Activated gamma-delta T cell treated with Interleukin-2 at 50 U/mL for 16 hours (primary cell): ENCODE data around the gene SIK3.
"Not testable (repeated sequence)": the region's sequence is repeated elsewhere in the genome, so short reads cannot be mapped to it uniquely, and the experiment has no call there.

Experiments
- DNase-seq: peaks from one replicate; pipeline ENCODE4 v3.0.0-alpha.2; 2020

The SIK3 gene

DNA sequence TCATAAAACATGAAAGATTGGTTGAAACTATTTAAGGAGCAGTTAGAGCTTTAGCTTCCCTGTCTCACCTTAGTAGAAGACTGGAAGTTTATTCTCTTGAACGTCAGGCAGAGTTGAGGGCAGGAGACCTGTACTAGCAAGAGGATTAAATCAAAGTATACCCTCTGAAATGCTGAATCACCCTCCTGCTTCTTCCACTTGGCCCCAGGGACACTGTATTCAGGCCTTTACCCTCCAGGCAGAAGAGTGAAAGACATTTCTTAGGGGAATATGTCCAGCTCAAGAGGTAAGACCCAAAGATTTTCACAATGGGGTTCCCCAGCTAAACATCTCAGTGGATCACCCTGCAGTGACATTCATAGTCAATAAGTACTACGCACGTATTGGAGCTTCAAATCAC lies 287.0 kb downstream of the SIK3 start:
- DNase-seq = no peak

DNA sequence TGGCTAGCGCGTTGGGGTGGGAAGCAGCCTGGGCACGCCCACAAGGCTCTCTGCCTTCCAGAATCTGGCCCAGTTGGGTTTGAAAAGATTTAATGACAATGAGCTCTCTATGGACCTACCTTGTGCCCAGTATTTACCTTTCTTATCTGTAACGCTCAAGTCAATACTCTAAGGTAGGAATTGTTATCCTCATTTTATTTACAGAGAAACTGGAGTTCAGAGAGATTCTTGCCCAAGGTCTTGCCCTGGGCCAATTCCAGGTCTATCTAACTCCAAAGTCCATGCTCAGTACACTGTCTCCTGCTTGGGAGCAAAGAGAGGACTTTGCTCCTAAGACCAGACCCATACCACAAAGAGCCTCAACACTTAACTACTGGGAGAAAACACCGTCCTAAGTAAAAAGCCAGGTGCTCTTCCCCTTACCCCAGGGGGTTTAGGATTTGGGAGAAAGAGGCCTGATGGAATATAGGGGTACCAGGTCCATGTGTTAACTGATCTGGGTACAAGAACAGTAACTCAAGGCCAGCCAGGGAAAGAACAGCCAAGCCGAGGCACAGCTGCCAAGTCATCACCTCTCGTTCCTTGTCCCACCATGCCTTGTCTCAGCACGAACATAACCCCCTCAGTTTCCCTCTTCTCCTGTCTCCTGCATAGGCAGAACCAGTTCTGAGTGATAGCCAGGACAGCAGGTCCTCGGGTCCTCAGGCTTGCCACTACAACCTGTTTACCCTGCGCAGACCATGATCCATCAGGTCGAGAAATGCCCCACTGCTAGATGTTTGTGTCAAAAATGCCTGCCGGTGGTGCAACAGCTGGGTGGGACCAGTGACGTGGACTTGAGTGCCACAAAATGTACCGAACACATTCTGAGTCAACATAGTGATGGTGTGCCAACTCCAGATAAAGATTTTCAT lies 289.7 kb downstream of the SIK3 start:
- DNase-seq = no peak

DNA sequence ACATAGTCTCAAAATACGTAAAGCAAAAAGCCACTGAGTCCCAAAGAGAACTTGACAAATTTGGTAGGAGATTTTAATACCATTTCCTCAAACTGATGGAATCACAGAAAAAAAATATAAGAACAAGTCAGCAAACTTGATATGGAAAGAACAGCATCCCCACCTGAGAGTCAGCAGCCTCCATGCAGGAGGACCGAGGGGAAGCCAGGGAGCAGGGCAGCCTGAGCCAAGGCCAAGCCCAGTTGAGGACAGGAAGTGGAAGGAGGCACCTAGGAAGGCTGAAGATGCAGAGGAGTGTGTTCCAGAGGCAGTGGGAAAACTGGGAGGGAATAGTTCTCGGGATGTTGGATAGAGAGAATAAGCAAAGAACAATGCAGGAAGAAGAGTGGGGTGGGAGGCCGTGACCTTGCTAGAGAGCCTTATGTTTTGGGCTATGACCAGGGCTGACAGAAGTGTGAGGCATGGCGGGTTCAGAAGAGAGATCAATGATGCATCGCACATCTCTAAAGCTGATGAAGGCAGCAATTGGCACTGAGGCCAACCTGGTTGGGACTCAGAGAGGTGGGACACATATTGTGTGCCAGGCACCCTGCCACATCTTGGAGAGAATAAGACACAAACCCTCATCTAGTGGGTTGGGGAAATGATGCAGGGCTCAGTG lies 290.5 kb downstream of the SIK3 start:
- DNase-seq = no peak

DNA sequence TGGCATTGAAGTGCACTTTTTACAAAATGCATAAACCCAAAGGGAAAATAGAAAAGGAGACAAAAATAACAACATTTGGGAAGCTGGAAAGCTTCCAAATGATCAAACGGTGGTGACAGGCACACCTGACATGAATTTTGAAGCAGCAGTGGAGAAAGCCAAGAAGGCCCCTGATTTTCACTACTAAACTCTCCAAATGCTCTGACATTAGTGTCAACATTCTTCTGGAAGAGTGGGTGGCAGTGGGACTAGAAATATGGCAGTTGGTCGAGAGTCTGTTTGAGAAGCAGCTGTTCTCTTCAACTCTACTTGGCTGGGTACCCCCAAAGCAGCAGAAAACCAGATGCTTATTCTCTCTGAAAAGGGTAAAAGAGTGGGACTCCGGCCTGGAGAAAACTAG lies 294.2 kb downstream of the SIK3 start:
- no peak for DNase-seq

DNA sequence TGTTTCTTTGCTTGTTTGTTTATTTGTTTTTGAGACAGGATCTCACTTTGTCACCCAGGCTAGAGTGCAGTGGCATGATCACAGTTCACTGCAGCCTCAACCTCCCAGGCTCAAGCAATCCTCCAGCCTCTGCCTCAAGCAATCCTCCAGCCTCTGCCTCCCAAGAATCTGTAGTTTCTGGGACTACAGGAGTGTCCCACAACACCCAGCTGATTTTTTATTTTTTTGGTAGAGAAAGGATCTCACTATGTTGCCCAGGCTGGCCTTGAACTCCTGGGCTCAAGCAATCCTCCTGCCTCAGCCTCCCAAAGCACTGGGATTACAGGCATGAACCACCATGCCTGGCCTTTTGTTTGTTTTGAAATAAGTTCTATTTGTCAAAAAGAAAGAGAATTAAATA lies 296.6 kb downstream of the SIK3 start:
- not testable (repeated sequence) for DNase-seq

DNA sequence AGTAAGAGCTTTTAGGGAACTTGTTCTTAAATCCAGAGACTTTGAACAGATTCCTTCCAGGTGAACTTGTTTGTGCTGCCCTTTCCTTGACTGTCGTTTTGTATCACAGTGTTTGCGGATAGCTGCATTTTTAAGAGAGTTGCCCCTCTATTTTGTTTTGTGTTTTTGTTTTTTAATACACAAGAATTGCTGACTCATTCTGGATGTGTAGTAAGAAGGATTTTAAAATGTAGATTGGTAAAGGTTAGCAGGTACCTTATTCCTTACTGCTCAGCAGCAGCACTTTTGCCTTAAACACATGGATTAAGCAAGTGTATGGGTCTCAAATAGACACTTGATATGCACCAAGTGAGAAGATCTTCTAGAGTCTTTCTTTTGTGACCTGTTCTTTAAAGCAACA lies 297.6 kb downstream of the SIK3 start:
- DNase-seq = no peak

DNA sequence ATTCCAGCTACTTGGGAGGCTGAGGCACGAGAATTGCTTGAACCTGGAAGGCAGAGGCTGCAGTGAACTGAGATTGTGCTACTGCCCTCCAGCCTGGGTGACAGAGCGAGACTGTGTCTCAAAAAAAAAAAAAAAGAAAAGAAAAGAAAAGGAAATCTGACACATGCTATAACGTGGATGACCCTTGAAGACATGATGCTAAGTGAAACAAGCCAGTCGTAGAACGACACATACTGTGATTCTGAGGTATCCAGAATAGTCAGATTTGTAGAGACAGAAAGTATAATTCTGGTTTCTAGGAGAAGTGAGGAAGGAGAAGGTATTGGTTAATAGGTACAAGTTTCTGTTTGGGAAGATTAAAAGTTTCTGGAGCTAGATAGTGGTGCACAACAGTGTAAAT lies 299.9 kb downstream of the SIK3 start:
- no peak for DNase-seq

DNA sequence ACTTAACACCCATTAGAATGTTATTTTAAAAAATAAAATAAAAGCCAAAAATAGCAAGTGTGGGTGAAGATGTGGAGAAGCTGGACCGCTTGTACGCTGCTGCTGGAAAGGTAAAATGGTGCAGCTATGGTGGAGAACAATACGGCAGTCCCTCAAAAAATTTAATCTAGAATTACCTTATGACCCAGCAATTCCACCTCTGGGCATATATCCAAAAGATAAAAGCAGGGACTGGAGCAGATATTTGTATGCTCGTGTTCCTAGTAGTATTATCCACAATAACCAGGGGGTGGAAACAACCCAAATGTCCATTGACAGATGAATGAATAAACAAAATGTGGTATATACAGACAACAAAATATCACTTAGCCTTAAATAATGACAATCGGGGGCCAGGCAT lies 300.4 kb downstream of the SIK3 start:
- DNase-seq = no peak

DNA sequence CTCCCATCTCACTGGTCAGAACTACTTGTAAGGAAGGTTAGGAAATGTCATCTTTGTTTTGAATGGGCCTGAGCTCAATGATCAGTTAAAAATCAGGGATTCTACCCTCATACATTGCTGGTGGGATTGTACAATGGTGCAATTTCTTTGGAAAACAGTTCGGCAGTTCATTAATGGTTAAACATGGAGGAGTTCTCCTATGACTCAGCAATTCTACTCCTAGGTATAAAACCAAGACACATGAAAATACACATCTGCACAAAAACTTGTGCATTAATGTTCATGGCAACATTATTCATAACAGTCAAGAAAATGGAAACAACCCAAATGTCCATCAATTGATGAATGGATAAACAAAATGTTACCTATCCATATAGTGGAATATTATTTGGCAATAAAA lies 301.7 kb downstream of the SIK3 start:
- DNase-seq = no peak

DNA sequence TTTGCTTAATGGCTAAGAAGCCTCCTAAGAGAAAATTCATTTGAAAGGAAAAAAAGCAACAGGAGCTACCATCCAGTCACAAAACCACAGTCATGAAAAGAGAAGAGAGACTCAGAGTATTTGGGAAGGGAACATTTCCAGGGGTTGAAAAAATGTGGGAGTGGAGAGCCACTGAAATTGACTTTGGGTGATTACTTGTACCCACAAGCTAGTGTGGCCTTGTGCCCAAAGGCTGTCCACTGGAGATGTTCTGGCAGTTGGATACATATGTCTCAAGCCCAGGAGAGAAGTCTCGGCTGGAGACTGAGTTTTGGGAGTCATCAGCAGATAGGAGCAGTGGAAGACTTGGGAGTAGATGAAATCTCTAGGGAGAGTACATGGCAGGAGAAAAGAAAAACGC lies 303.4 kb downstream of the SIK3 start:
- no peak for DNase-seq

DNA sequence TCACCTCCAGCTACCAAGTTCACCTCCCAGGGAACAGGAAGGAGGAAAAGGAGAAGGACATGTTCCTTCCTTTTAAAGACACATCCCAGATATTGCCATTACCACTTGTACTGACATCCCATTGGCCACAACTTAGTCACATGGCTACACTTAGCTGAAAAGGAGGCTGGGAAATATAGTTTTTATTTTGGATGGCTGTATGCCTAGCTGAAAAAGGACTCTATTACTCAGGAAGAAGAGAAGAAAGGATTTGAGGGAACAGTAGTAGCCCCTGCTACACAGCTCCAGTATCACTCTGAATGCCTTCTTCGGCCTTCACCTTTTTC lies 304.5 kb downstream of the SIK3 start:
- no peak for DNase-seq
